ENCODE results near the gene INTS4.

GRCh38 chr11:77993902-77994301 lies 566 bp downstream of the INTS4 start:
- no peak for TF ChIP-seq CTCF (IDR thresholded peaks at IDR 0.05; ENCODE audit: low read length)
- TF ChIP-seq EZH2 (IDR thresholded peaks at IDR 0.05; ENCODE audit: borderline replicate concordance, low read length): no peak
